Natural killer cell (primary cell): Measurements from ENCODE around the gene MDM4. TPM values are rescaled to one million over a fixed set of nuclear protein-coding genes. Genes with fewer than 3 reads are reported as not detected.

Source experiments
- ATAC-seq, 3 donors: fragments of 150-1000 bp in 2 of 3; fragments of 200-7000 bp in 1 of 3; cut with Tn5 transposase; 1 replicate in 1 of 3; 2 replicates in 2 of 3; pipeline ENCODE4 v1.10.0; 2021; ENCODE audit warnings: mild to moderate bottlenecking in 2 of 3, moderate library complexity in 2 of 3
- DNase-seq, 2 donors: peaks; one replicate each; pipeline versions ENCODE4 v3.0.0 to v3.0.0-alpha.2; 2013 to 2021; ENCODE audit warnings: mixed read lengths in 1 of 2
- H3K27ac ChIP-seq: one replicate; pipeline ENCODE4 v1.5.1; 2013; ENCODE audit warnings: mild to moderate bottlenecking, low read length
- H3K27me3 ChIP-seq: one replicate; pipeline ENCODE4 v1.6.1; 2013; ENCODE audit warnings: low read length; ENCODE audit not compliant: control insufficient read depth, insufficient read depth
- H3K36me3 ChIP-seq: one replicate; pipeline ENCODE4 v1.6.1; 2013; ENCODE audit warnings: low read length; ENCODE audit not compliant: control insufficient read depth, insufficient read depth
- H3K4me1 ChIP-seq: one replicate; pipeline ENCODE4 v1.6.1; 2013; ENCODE audit warnings: low read length; ENCODE audit not compliant: control insufficient read depth, insufficient read depth
- H3K4me3 ChIP-seq: one replicate; pipeline ENCODE4 v1.5.1; 2013; ENCODE audit warnings: low read length
- H3K9me3 ChIP-seq: one replicate; pipeline ENCODE4 v1.6.1; 2013; ENCODE audit warnings: low read length; ENCODE audit not compliant: control insufficient read depth, insufficient read depth
- H3K27ac Mint-ChIP-seq, 2 donors: one replicate each; pipeline ENCODE4 v1.8.0; 2022; ENCODE audit warnings: mild to moderate bottlenecking in 2 of 2, mixed read lengths in 2 of 2, moderate library complexity in 1 of 2
- H3K27me3 Mint-ChIP-seq, 2 donors: one replicate each; pipeline ENCODE4 v1.8.0; 2022; ENCODE audit warnings: low read depth in 2 of 2, mixed read lengths in 2 of 2
- H3K36me3 Mint-ChIP-seq: one replicate; pipeline ENCODE4 v1.8.0; 2022; ENCODE audit warnings: mixed read lengths
- H3K4me1 Mint-ChIP-seq, 2 donors: one replicate each; pipeline ENCODE4 v1.8.0; 2022; ENCODE audit warnings: mixed read lengths in 2 of 2
- H3K4me3 Mint-ChIP-seq: one replicate; pipeline ENCODE4 v1.8.0; 2022; ENCODE audit warnings: mild to moderate bottlenecking, moderate library complexity, mixed read lengths
- H3K9me3 Mint-ChIP-seq, 2 donors: one replicate each; pipeline ENCODE4 v1.8.0; 2022; ENCODE audit warnings: mixed read lengths in 2 of 2
- CTCF ChIP-seq: fragments of 200-600 bp; IDR thresholded peaks from one replicate; pipeline ENCODE4 v1.8.0; 2022; ENCODE audit warnings: antibody characterized with exemption
- WGBS: methylation state at CpG from one replicate; pipeline ENCODE4 v1.1.7; 2013; ENCODE audit warnings: missing lambda C conversion rate; ENCODE audit not compliant: insufficient coverage; 5-methylcytosine and 5-hydroxymethylcytosine counted together
- intact Hi-C: fragments of 100-400 bp; cut with micrococcal nuclease; formaldehyde crosslinking; loops from one replicate; pipeline ENCODE4 v1.14.2; 2022
- total RNA-seq, 4 donors: library from RNA; stranded (reverse); fragments of 120-200 nt in 1 of 4; gene quantifications; one replicate each; pipeline versions ENCODE4 v1.2.3 to v1.2.4, GENCODE V29; 2013 to 2022

MDM4 gene
- total RNA-seq, 3 donors from 2014 or later (not counting 1 experiment from before 2014, with no cell fraction given), result 295 to 324 (median 296) TPM

GRCh38 chr1:204473400-204473965 is 42.7 kb upstream of the MDM4 start:
- no peak overlapping the region for H3K4me3 ChIP-seq
- intact Hi-C loops, result no loop called here
- DNase-seq (no peak), ATAC-seq (no peak)
- WGBS, result 100% methylated on average over 1 of the region's 1 CpG
- no peak overlapping the region for H3K27ac Mint-ChIP-seq
- peaks cover 7% of the 10 kb centered on the region for H3K36me3 ChIP-seq
- peaks cover 26% of the 10 kb centered on the region for H3K4me1 ChIP-seq
- H3K27ac ChIP-seq, result no peak overlapping the region
- TF ChIP-seq CTCF, result no peak
- H3K9me3 ChIP-seq, result no peaks in the 10 kb centered on the region
- H3K4me1 Mint-ChIP-seq, result peaks cover 19 to 34% of the 10 kb centered on the region in 2 donors
- no peaks in the 10 kb centered on the region for H3K9me3 Mint-ChIP-seq
- no peaks in the 10 kb centered on the region for H3K27me3 ChIP-seq
- H3K36me3 Mint-ChIP-seq, result no peaks in the 10 kb centered on the region
- no peaks in the 10 kb centered on the region for H3K27me3 Mint-ChIP-seq
- no peak overlapping the region for H3K4me3 Mint-ChIP-seq

GRCh38 chr1:204475656-204476432 is 40.4 kb upstream of the MDM4 start:
- no peaks in the 10 kb centered on the region for H3K9me3 Mint-ChIP-seq
- WGBS, result 68% methylated on average over 9 of the region's 9 CpGs
- no peaks in the 10 kb centered on the region for H3K27me3 ChIP-seq
- H3K36me3 Mint-ChIP-seq, result no peaks in the 10 kb centered on the region
- H3K4me1 Mint-ChIP-seq, result peaks cover 43 to 58% of the 10 kb centered on the region in 2 donors
- no peak overlapping the region for H3K4me3 Mint-ChIP-seq
- H3K36me3 ChIP-seq, result no peaks in the 10 kb centered on the region
- ATAC-seq (no peak), DNase-seq (no peak)
- peaks cover 49% of the 10 kb centered on the region for H3K4me1 ChIP-seq
- H3K4me3 ChIP-seq, result no peak overlapping the region
- TF ChIP-seq CTCF, result no peak
- H3K27me3 Mint-ChIP-seq, result no peaks in the 10 kb centered on the region
- H3K27ac ChIP-seq, result no peak overlapping the region
- intact Hi-C loops, result no loop called here
- H3K27ac Mint-ChIP-seq, result no peak overlapping the region
- H3K9me3 ChIP-seq, result no peaks in the 10 kb centered on the region

GRCh38 chr1:204476563-204476962 is 39.6 kb upstream of the MDM4 start:
- H3K4me1 Mint-ChIP-seq, result peaks cover 50 to 65% of the 10 kb centered on the region in 2 donors
- Histone ChIP-seq H3K4me1 (peaks cover 56% of the 10 kb centered on the region), H3K36me3 (no peaks in the 10 kb centered on the region), H3K27me3 (no peaks in the 10 kb centered on the region), H3K9me3 (no peaks in the 10 kb centered on the region), H3K27ac (no peak overlapping the region), H3K4me3 (no peak overlapping the region)
- no peaks in the 10 kb centered on the region for H3K36me3 Mint-ChIP-seq
- TF ChIP-seq CTCF, result no peak
- H3K27ac Mint-ChIP-seq, result peak overlapping the region in 1 of 2 donors; percentile 68
- WGBS, result 84% methylated on average over 5 of the region's 5 CpGs
- no peak overlapping the region for H3K4me3 Mint-ChIP-seq
- no peak for ATAC-seq
- intact Hi-C loops, result no loop called here
- DNase-seq, result no peak
- no peaks in the 10 kb centered on the region for H3K27me3 Mint-ChIP-seq
- no peaks in the 10 kb centered on the region for H3K9me3 Mint-ChIP-seq
